T-helper 1 cell treated with Interleukin-12 subunit alpha and Interleukin-12 subunit beta and Interleukin-4 antibody, amounts not matched to agents 30 ng/mL and 1 ng/mL, for 36 hours (primary cell): ENCODE measurements around the gene CBX7. TPM values are rescaled to one million over a fixed set of nuclear protein-coding genes. Genes with fewer than 3 reads are reported as not detected.

Experiments
- intact Hi-C: fragments of 100-400 bp; cut with micrococcal nuclease; formaldehyde crosslinking; loops from one replicate; pipeline ENCODE4 v1.15.1; 2024
- total RNA-seq: library from RNA; stranded (reverse); gene quantifications from 2 replicates; pipeline ENCODE4 v1.2.3, GENCODE V29; 2022

CBX7 gene
- total RNA-seq, 1 donor from 2014 or later = 11.0 TPM

DNA sequence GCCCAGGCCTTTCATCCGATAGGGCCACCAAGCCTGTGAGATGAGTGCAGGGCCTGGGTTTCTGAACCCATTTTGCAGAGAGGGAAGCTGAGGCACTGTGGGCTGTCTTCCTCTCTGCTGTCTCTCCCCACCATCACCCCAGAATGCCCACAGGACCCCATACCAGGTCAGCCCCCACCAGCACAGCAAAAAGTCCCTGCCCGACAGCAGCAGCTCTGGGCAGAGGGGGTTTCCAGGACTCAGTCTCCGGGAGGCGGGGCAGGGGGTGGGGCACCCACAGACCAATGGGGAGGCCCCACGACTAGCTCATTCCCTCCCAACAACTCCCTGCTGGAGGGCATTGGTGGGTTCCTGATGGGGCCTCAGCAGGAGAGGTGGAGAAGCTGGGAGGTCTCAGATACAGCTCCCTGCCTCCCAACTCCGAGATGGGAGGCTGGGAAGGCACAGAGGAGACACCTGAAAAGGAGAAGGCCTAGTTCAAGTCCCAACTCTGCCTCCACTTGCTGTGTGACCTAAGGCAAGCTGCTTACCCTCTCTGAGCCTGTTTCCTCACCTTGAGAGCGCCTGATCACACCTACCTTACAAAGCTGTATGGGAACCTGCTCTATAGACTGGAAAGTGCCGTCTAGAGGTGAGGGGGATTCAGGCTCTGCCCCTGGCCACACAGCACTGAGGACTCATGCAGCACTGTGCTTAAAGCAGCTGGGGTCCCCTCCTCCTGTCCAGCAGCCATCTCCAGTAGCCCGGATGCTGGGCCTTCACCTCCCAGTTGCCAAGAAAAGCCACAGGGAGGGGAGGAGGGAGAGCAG lies 3.5 kb downstream of the CBX7 start:
- intact Hi-C loops = no loop called here

- intact Hi-C loops = no loop called here
Observed at GRCh38 chr22:39148026-39148726, 4.3 kb downstream of the CBX7 start.

DNA sequence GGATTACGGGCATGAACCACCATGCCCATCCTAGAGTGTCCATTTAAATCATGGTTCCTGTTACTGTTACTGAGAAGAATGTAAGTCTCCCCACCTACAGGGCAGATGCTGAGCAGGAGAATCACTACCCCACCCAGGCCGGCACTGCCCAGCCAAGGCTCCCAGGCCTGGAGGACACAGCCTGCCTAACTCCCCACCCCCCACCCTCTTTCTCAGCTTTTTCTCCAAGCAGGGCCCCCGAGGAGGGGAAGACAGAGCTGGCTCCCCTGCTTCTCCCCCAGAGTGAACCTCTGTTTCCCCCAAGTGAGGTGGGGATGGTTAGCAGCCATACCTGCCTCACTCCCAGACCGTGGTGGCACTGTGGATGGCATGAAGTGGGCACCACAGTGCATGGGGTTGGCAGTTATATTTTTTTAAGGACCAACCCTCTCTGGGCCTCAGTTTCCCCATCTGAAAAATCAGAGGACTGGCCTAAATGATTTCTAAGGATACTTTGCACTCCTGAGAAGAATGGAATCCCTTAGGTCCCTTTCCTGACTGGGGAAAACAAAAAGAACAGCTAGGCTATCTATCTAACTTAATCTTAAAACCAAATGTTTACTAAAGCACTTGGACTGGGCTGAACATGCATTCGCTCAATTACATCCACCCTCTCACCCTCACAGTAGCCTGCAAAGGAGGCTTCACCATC lies 5.0 kb downstream of the CBX7 start:
- intact Hi-C loops = no loop called here

DNA sequence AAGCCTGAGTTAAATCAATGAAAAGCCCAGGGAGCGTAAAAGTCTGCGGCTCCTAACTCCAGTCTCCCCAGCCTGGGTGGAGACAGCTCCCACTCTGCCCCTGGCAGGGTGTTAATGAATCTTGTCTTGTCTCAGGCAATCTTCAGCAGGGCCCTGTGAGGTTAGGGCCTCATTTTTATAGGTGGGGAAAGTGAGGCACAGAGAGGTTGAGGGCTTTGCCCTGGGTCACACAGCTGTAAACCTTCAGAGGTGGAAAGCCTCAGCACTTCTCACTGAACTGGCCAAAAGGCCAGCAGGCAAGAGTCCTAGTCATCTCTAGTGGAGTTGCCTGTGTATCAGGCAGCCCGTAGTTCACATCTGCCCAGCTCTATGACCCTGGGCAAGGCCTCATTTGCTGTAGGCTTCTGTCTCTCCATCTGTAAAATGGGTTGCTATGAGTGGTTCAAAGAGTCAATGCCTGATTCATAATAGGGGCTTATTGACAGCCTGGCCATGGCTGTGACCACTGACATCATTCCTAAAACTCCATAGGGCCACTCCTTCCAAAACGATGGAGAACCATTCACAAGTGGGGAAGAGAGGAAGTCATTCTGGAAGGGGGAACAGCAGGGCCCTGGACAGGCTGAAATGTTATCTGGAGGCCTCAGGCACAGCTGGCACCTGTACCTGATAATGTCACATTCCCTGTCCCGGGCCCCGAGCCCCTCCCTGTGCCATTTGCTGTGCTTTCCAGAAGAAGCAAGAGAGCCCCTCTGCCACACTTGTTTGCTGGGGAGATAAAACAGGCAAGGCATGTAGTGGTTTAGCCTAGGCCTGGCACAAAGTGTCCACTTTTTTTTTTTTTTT lies 6.0 kb downstream of the CBX7 start:
- intact Hi-C loops = no loop called here

DNA sequence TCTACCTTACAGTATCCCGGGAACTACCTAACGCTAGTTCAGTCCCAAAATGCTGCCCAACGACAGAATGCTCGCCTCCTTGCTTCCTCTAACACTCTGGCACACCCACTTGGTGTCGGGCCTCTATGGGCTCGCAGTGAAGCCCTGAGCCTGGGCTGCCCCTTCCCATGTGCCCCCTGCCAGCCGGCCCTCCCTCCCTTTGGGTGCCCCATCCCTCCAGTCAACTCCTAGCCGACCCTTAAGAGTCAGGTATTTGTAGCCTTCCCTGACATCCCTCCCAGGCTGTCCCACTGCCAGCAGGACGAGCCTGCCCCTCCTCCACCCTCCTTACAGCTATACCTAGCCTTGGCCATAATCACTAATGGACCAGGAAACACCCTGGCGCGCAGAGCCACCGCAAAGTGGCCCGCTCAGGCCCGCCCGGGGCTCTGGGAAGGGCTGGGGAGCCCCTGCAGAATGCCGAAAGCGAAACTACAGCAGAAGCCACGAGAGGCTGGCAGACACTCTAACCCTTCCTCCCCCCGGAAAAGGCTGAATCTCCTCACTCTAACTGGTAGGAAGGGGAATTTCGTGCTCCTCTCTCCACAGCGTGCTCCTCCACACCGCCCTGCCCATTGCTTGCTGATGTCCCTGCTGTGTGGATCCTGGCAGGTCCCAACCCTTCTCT lies 8.2 kb downstream of the CBX7 start:
- intact Hi-C loops = loop anchor here (1.0 kb wide), 4 partner anchors 8 to 159 kb away; partner anchors contain the start of genes APOBEC3F and CBX7

GRCh38 chr22:39142088-39142680 lies 10.3 kb downstream of the CBX7 start:
- intact Hi-C loops = no loop called here

DNA sequence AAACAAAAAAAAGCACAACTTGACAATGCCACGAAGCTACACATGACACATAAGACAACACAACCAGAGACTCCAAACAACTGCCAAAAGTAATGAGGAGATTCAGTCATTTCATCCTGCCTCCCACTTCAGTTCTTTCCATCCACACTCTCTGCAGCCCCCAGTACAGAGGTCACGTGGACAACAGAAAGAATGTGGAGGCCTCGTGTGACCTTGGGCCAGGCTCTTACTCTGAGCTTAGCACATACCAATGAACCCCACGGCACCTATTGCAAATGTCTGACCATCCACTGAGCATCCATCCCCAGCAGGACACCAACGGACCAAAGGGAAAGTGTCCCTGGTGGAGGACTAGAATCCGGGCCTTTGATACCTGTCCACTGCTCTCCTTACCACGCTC lies 12.5 kb downstream of the CBX7 start:
- intact Hi-C loops = no loop called here

DNA sequence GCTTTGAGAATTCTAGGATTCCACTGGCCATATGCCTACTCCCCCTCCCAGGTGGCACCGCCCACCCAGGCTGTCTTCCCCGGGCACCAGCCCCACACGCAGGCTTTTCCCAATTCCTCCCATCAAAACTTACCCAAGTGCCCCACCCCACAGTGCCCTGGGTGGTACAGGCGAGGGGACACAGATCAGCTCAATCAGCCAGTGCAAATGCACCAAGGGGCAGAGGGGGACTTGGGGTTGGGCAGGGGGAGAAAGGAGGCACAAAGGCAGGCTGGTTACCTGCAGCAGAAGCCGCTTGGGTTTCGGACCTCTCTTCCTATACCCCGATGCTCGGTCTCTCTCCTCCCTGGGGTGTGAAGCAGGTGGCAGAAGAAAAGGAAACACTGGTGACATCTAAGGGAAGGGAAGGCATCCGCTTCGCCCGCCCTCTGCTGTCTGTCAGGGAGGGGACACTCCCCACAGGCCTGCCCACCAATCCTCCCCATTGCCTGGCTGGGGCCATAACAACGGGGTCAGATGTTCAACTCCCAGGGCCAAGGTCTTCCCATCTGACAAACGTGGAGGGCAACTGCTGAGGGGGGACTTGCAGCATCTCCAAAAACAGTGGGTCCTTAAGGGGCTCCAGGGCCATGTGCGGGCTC lies 14.0 kb downstream of the CBX7 start:
- intact Hi-C loops = no loop called here

DNA sequence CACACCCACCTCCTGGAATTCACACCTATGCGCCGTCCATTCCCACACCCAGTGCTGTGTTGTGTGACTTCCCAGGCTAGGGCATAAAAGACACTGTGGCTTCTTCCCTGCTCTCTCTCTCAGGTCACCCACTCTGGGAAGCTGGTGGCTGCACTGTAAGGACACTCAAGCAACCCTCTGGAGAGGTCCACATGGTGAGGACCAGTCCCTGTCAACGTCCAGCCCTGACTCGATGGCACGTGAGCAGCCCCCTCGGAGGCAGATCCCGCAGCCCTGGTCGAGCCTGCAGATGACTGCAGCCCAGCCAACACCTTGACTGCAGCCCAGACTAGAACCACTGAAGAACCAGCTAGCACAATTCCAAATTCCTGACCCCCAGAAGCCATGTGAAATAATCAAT lies 16.2 kb downstream of the CBX7 start:
- intact Hi-C loops = no loop called here

- intact Hi-C loops = no loop called here
Observed at GRCh38 chr22:39135092-39135896, 17.2 kb downstream of the CBX7 start.

GRCh38 chr22:39134366-39135091 lies 18.0 kb downstream of the CBX7 start:
- intact Hi-C loops = no loop called here

DNA sequence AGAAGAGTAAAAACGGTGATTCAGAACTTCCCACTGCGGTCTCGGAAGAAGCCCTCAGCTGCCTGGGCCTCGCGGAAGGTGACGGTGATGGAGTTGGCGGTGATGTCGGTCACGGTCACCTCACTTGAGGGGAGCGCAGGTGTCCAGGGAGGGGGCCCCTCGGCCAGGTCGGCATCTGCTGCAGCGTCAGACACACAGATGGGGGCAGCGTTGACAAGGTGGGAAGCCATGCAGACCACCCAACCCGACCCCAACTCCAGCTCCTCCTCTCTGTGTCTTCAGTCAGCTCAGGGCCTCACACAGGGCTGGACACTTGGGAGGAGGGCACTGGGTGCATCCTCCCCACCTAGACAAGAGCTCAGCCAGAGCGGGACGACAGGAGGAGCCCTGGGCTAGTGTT lies 18.6 kb downstream of the CBX7 start:
- intact Hi-C loops = no loop called here

GRCh38 chr22:39132871-39133524 lies 19.5 kb downstream of the CBX7 start:
- intact Hi-C loops = no loop called here

- intact Hi-C loops = no loop called here
Observed at GRCh38 chr22:39132281-39132680, 20.2 kb downstream of the CBX7 start.

DNA sequence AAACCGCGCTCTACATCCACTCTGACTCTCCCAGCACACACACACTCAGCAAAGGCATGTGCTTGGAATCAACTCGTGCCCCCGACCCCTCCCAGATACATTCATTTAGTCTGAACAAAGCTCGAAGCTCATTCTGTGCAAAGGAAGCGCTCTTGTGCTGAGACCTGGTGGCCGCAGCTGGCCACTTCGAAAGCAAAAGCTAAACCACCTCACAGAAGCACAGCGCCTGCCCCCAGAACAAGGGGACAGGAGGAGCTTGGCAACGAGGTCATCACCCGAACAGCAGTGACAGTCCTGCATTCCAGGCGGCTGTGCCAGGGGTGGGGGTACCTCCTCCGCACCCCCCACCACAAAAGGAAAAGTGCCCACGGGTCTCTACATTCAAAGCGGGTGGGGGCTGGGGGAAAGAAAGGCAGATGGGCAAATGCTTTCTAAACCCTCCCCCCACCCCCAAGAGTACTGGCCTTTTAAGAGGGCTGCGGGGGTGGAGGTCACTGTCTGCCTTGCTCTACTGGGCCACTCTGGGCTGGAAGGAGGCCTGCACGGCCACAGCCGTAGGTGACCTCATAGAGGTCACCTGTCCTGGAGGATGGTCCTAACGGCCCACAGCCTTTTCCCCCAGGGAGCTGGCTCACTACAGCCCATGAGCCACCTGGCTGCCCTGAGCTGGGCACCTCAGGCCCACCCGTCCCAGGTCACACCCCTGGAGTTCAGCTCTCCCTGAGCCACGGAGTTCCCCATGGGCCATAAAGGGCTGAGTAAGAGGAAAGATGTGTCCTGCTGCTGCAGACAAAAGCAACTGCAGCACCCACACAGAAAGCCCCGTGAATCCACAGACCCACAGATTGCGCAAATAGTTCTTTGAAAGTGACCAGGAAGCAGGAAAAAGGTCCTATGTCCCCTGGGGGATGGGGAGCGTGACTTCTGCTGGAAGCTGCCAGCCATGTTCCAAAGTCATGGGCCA lies 21.3 kb downstream of the CBX7 start:
- intact Hi-C loops = no loop called here

GRCh38 chr22:39130152-39130704 lies 22.3 kb downstream of the CBX7 start:
- intact Hi-C loops = no loop called here
